ENCODE results near the gene KBTBD4.
"Not testable (repeated sequence)": the region's sequence is repeated elsewhere in the genome, so short reads cannot be mapped to it uniquely, and the experiment has no call there.

KBTBD4 gene

GRCh38 chr11:47534704-47535251 is 44.0 kb downstream of the KBTBD4 start:
- no peak overlapping the region for H3K4me3 ChIP-seq (ENCODE audit: low read depth, low read length)
- no peak for TF ChIP-seq CTCF (IDR thresholded peaks at IDR 0.05; ENCODE audit: low read depth, low read length)

GRCh38 chr11:47533690-47534151 is 45.0 kb downstream of the KBTBD4 start:
- TF ChIP-seq CTCF (IDR thresholded peaks at IDR 0.05; ENCODE audit: low read depth, low read length), result no peak
- H3K4me3 ChIP-seq (ENCODE audit: low read depth, low read length), result no peak overlapping the region
- peaks cover 24% of the 10 kb centered on the region for H3K36me3 ChIP-seq
- no peaks in the 10 kb centered on the region for H3K27me3 ChIP-seq (ENCODE audit: insufficient read depth, low read depth, severe bottlenecking)
- H3K9me3 ChIP-seq (ENCODE audit: severe bottlenecking), result no peaks in the 10 kb centered on the region
- H3K27ac ChIP-seq, result no peak overlapping the region
- DNase-seq, result no peak

More at GRCh38 chr11:47534704-47535251, 44.0 kb downstream of the KBTBD4 start:
- H3K36me3 ChIP-seq, result peaks cover 28% of the 10 kb centered on the region
- H3K9me3 ChIP-seq (ENCODE audit: severe bottlenecking), result no peaks in the 10 kb centered on the region
- no peak for DNase-seq
- no peak overlapping the region for H3K27ac ChIP-seq
- H3K27me3 ChIP-seq (ENCODE audit: insufficient read depth, low read depth, severe bottlenecking), result no peaks in the 10 kb centered on the region

- DNase-seq, result no peak
- TF ChIP-seq CTCF (IDR thresholded peaks at IDR 0.05; ENCODE audit: low read depth, low read length), result no peak
Measured at GRCh38 chr11:47532597-47533213, 46.1 kb downstream of the KBTBD4 start.

GRCh38 chr11:47531666-47532065 is 47.1 kb downstream of the KBTBD4 start:
- Histone ChIP-seq H3K27ac (no peak overlapping the region), H3K4me3 (ENCODE audit: low read depth, low read length) (no peak overlapping the region), H3K27me3 (ENCODE audit: insufficient read depth, low read depth, severe bottlenecking) (no peaks in the 10 kb centered on the region), H3K9me3 (ENCODE audit: severe bottlenecking) (no peaks in the 10 kb centered on the region), H3K36me3 (peaks cover 24% of the 10 kb centered on the region)
- TF ChIP-seq CTCF (IDR thresholded peaks at IDR 0.05; ENCODE audit: low read depth, low read length), result no peak
- DNase-seq, result no peak

More at GRCh38 chr11:47532597-47533213, 46.1 kb downstream of the KBTBD4 start:
- peaks cover 25% of the 10 kb centered on the region for H3K36me3 ChIP-seq
- no peak overlapping the region for H3K4me3 ChIP-seq (ENCODE audit: low read depth, low read length)
- no peak overlapping the region for H3K27ac ChIP-seq
- H3K9me3 ChIP-seq (ENCODE audit: severe bottlenecking), result no peaks in the 10 kb centered on the region
- no peaks in the 10 kb centered on the region for H3K27me3 ChIP-seq (ENCODE audit: insufficient read depth, low read depth, severe bottlenecking)

GRCh38 chr11:47530721-47531120 is 48.0 kb downstream of the KBTBD4 start:
- not testable (repeated sequence) for H3K9me3 ChIP-seq (ENCODE audit: severe bottlenecking); DNase-seq; H3K27ac ChIP-seq; H3K4me3 ChIP-seq (ENCODE audit: low read depth, low read length); H3K27me3 ChIP-seq (ENCODE audit: insufficient read depth, low read depth, severe bottlenecking)
- peaks cover 15% of the 10 kb centered on the region for H3K36me3 ChIP-seq

- Histone ChIP-seq H3K9me3 (ENCODE audit: severe bottlenecking) (no peaks in the 10 kb centered on the region), H3K36me3 (peaks cover 17% of the 10 kb centered on the region; the same call in 1 of the 2 replicates), H3K27ac (no peak overlapping the region), H3K27me3 (ENCODE audit: insufficient read depth, low read depth, severe bottlenecking) (no peaks in the 10 kb centered on the region), H3K4me3 (ENCODE audit: low read depth, low read length) (no peak overlapping the region)
- DNase-seq, result no peak
- TF ChIP-seq CTCF (IDR thresholded peaks at IDR 0.05; ENCODE audit: low read depth, low read length), result no peak
Measured at GRCh38 chr11:47529951-47530350, 48.8 kb downstream of the KBTBD4 start.

Data from WERI-Rb-1 (cell line).